Measurements from ENCODE around the gene USP38. TPM values are rescaled to one million over a fixed set of nuclear protein-coding genes. Genes with fewer than 3 reads are reported as not detected.
"Not testable (repeated sequence)": the region's sequence is repeated elsewhere in the genome, so short reads cannot be mapped to it uniquely, and the experiment has no call there.

The USP38 gene
- total RNA-seq, 1 donor from 2014 or later: 21.2 TPM

GRCh38 chr4:143257356-143257755, 72.6 kb downstream of the USP38 start:
- H3K36me3 ChIP-seq (ENCODE audit: insufficient read depth, low read length): no peaks in the 10 kb centered on the region
- H2AFZ ChIP-seq (ENCODE audit: low read depth, low read length): no peak overlapping the region
- no peak overlapping the region for H3K9ac ChIP-seq (ENCODE audit: low read length)
- H4K20me1 ChIP-seq (ENCODE audit: insufficient read depth, low read length): no peaks in the 10 kb centered on the region
- DNase-seq (ENCODE audit: low read depth) (no peak), FAIRE-seq (no peak)
- no peaks in the 10 kb centered on the region for H3K9me3 ChIP-seq (ENCODE audit: insufficient read depth, low read depth, low read length)
- no peak overlapping the region for H3K4me2 ChIP-seq (ENCODE audit: low read length)
- no peaks in the 10 kb centered on the region for H3K36me3 Mint-ChIP-seq (ENCODE audit: low read depth, unreplicated experiment)
- H3K27me3 Mint-ChIP-seq (ENCODE audit: low read depth, unreplicated experiment): no peaks in the 10 kb centered on the region
- TF ChIP-seq EZH2 (IDR thresholded peaks at IDR 0.05; ENCODE audit: insufficient read depth, low read length) (no peak), CTCF (IDR thresholded peaks at IDR 0.05; ENCODE audit: insufficient read depth, low read depth, low read length) (no peak)
- no peaks in the 10 kb centered on the region for H3K9me3 Mint-ChIP-seq (ENCODE audit: unreplicated experiment)
- H3K79me2 ChIP-seq (ENCODE audit: insufficient read depth, low read length): no peaks in the 10 kb centered on the region
- no peak overlapping the region for H3K27ac Mint-ChIP-seq (ENCODE audit: unreplicated experiment)
- H3K4me1 ChIP-seq (ENCODE audit: insufficient read depth, low read length): no peaks in the 10 kb centered on the region
- H3K27ac ChIP-seq (ENCODE audit: low read depth, low read length): no peak overlapping the region
- no peak overlapping the region for H3K4me3 ChIP-seq (ENCODE audit: insufficient read depth, low read depth, low read length)
- no peak overlapping the region for H3K4me3 Mint-ChIP-seq (ENCODE audit: unreplicated experiment)
- H3K4me1 Mint-ChIP-seq (ENCODE audit: low read depth, unreplicated experiment): peaks cover 8% of the 10 kb centered on the region
- H3K27me3 ChIP-seq (ENCODE audit: insufficient read depth, low read length): no peaks in the 10 kb centered on the region

GRCh38 chr4:143260750-143261149, 76.0 kb downstream of the USP38 start:
- Histone ChIP-seq H2AFZ (ENCODE audit: low read depth, low read length) (no peak overlapping the region), H3K4me2 (ENCODE audit: low read length) (no peak overlapping the region), H4K20me1 (ENCODE audit: insufficient read depth, low read length) (no peaks in the 10 kb centered on the region), H3K4me1 (ENCODE audit: insufficient read depth, low read length) (no peaks in the 10 kb centered on the region), H3K4me3 (ENCODE audit: insufficient read depth, low read depth, low read length) (no peak overlapping the region), H3K36me3 (ENCODE audit: insufficient read depth, low read length) (no peaks in the 10 kb centered on the region), H3K9me3 (ENCODE audit: insufficient read depth, low read depth, low read length) (no peaks in the 10 kb centered on the region), H3K9ac (ENCODE audit: low read length) (no peak overlapping the region), H3K79me2 (ENCODE audit: insufficient read depth, low read length) (no peaks in the 10 kb centered on the region), H3K27me3 (ENCODE audit: insufficient read depth, low read length) (no peaks in the 10 kb centered on the region), H3K27ac (ENCODE audit: low read depth, low read length) (no peak overlapping the region)
- FAIRE-seq (no peak), DNase-seq (ENCODE audit: low read depth) (no peak)
- no peak overlapping the region for H3K4me3 Mint-ChIP-seq (ENCODE audit: unreplicated experiment)
- H3K27ac Mint-ChIP-seq (ENCODE audit: unreplicated experiment): no peak overlapping the region
- TF ChIP-seq CTCF (IDR thresholded peaks at IDR 0.05; ENCODE audit: insufficient read depth, low read depth, low read length) (no peak), EZH2 (IDR thresholded peaks at IDR 0.05; ENCODE audit: insufficient read depth, low read length) (no peak)
- no peaks in the 10 kb centered on the region for H3K9me3 Mint-ChIP-seq (ENCODE audit: unreplicated experiment)
- H3K4me1 Mint-ChIP-seq (ENCODE audit: low read depth, unreplicated experiment): peaks cover 2% of the 10 kb centered on the region
- no peaks in the 10 kb centered on the region for H3K36me3 Mint-ChIP-seq (ENCODE audit: low read depth, unreplicated experiment)
- peaks cover 3% of the 10 kb centered on the region for H3K27me3 Mint-ChIP-seq (ENCODE audit: low read depth, unreplicated experiment)

- no peaks in the 10 kb centered on the region for H3K27me3 ChIP-seq (ENCODE audit: insufficient read depth, low read length)
- H3K9me3 ChIP-seq (ENCODE audit: insufficient read depth, low read depth, low read length): no peaks in the 10 kb centered on the region
- H3K4me1 Mint-ChIP-seq (ENCODE audit: low read depth, unreplicated experiment): no peaks in the 10 kb centered on the region
- H3K36me3 ChIP-seq (ENCODE audit: insufficient read depth, low read length): no peaks in the 10 kb centered on the region
- no peaks in the 10 kb centered on the region for H4K20me1 ChIP-seq (ENCODE audit: insufficient read depth, low read length)
- no peak overlapping the region for H3K4me3 Mint-ChIP-seq (ENCODE audit: unreplicated experiment)
- no peaks in the 10 kb centered on the region for H3K36me3 Mint-ChIP-seq (ENCODE audit: low read depth, unreplicated experiment)
- H3K4me1 ChIP-seq (ENCODE audit: insufficient read depth, low read length): no peaks in the 10 kb centered on the region
- no peak overlapping the region for H3K4me3 ChIP-seq (ENCODE audit: insufficient read depth, low read depth, low read length)
- H3K79me2 ChIP-seq (ENCODE audit: insufficient read depth, low read length): no peaks in the 10 kb centered on the region
- H3K9me3 Mint-ChIP-seq (ENCODE audit: unreplicated experiment): peaks cover 4% of the 10 kb centered on the region
- TF ChIP-seq CTCF (IDR thresholded peaks at IDR 0.05; ENCODE audit: insufficient read depth, low read depth, low read length) (no peak), EZH2 (IDR thresholded peaks at IDR 0.05; ENCODE audit: insufficient read depth, low read length) (no peak)
- no peak overlapping the region for H2AFZ ChIP-seq (ENCODE audit: low read depth, low read length)
- peaks cover 3% of the 10 kb centered on the region for H3K27me3 Mint-ChIP-seq (ENCODE audit: low read depth, unreplicated experiment)
- no peak for FAIRE-seq
- no peak for DNase-seq (ENCODE audit: low read depth)
- no peak overlapping the region for H3K27ac ChIP-seq (ENCODE audit: low read depth, low read length)
- no peak overlapping the region for H3K27ac Mint-ChIP-seq (ENCODE audit: unreplicated experiment)
- H3K9ac ChIP-seq (ENCODE audit: low read length): no peak overlapping the region
- no peak overlapping the region for H3K4me2 ChIP-seq (ENCODE audit: low read length)
These were observed 78.1 kb downstream of the USP38 start for GRCh38 chr4:143262838-143263237.

GRCh38 chr4:143267690-143268089, 83.0 kb downstream of the USP38 start:
- not testable (repeated sequence) for H3K4me2 ChIP-seq (ENCODE audit: low read length); H3K9me3 ChIP-seq (ENCODE audit: insufficient read depth, low read depth, low read length); DNase-seq (ENCODE audit: low read depth); H3K4me3 ChIP-seq (ENCODE audit: insufficient read depth, low read depth, low read length); H3K79me2 ChIP-seq (ENCODE audit: insufficient read depth, low read length); H3K27ac ChIP-seq (ENCODE audit: low read depth, low read length); H3K27me3 ChIP-seq (ENCODE audit: insufficient read depth, low read length); H4K20me1 ChIP-seq (ENCODE audit: insufficient read depth, low read length); FAIRE-seq; H3K36me3 Mint-ChIP-seq (ENCODE audit: low read depth, unreplicated experiment); H3K27me3 Mint-ChIP-seq (ENCODE audit: low read depth, unreplicated experiment); H3K4me1 ChIP-seq (ENCODE audit: insufficient read depth, low read length); H3K4me3 Mint-ChIP-seq (ENCODE audit: unreplicated experiment); H3K9ac ChIP-seq (ENCODE audit: low read length); H3K4me1 Mint-ChIP-seq (ENCODE audit: low read depth, unreplicated experiment); H3K36me3 ChIP-seq (ENCODE audit: insufficient read depth, low read length); H3K27ac Mint-ChIP-seq (ENCODE audit: unreplicated experiment); H2AFZ ChIP-seq (ENCODE audit: low read depth, low read length)
- peaks cover 14% of the 10 kb centered on the region for H3K9me3 Mint-ChIP-seq (ENCODE audit: unreplicated experiment)
